ENCODE data around the gene EFCAB12.

EFCAB12 gene

GRCh38 chr3:129360705-129361460, 67.6 kb downstream of the EFCAB12 start:
- no peaks in the 10 kb centered on the region for H3K9me3 ChIP-seq (ENCODE audit: insufficient read depth, low read depth, low read length)
- H3K4me1 ChIP-seq (ENCODE audit: insufficient read depth, low read length): peaks cover 5% of the 10 kb centered on the region; the same call in 1 of the 2 replicates
- H3K4me3 ChIP-seq (ENCODE audit: low read length): no peak overlapping the region
- WGBS: 86% methylated on average over 13 of the region's 13 CpGs
- no peak overlapping the region for H3K9ac ChIP-seq (ENCODE audit: low read depth, low read length)
- no peak overlapping the region for H3K27ac ChIP-seq (ENCODE audit: low read depth, low read length)
- H3K36me3 ChIP-seq (ENCODE audit: insufficient read depth, low read length): no peaks in the 10 kb centered on the region
- H3K27me3 ChIP-seq (ENCODE audit: insufficient read depth, low read length): no peaks in the 10 kb centered on the region

GRCh38 chr3:129360171-129360611, 68.2 kb downstream of the EFCAB12 start:
- H3K4me1 ChIP-seq (ENCODE audit: insufficient read depth, low read length): peaks cover 5% of the 10 kb centered on the region; the same call in 1 of the 2 replicates
- 83% methylated on average over 10 of the region's 10 CpGs for WGBS

GRCh38 chr3:129358772-129359371, 69.6 kb downstream of the EFCAB12 start:
- Histone ChIP-seq H3K9me3 (ENCODE audit: insufficient read depth, low read depth, low read length) (no peaks in the 10 kb centered on the region), H3K4me1 (ENCODE audit: insufficient read depth, low read length) (peaks cover 5% of the 10 kb centered on the region; the same call in 1 of the 2 replicates), H3K9ac (ENCODE audit: low read depth, low read length) (peak overlapping the region; percentile 36; the same call in 1 of the 2 replicates), H3K36me3 (ENCODE audit: insufficient read depth, low read length) (no peaks in the 10 kb centered on the region), H3K4me3 (ENCODE audit: low read length) (no peak overlapping the region), H3K27ac (ENCODE audit: low read depth, low read length) (no peak overlapping the region), H3K27me3 (ENCODE audit: insufficient read depth, low read length) (no peaks in the 10 kb centered on the region)
- WGBS: 73% methylated on average over 18 of the region's 18 CpGs

More at GRCh38 chr3:129360171-129360611, 68.2 kb downstream of the EFCAB12 start:
- H3K27me3 ChIP-seq (ENCODE audit: insufficient read depth, low read length): no peaks in the 10 kb centered on the region
- H3K36me3 ChIP-seq (ENCODE audit: insufficient read depth, low read length): no peaks in the 10 kb centered on the region
- no peak overlapping the region for H3K27ac ChIP-seq (ENCODE audit: low read depth, low read length)
- H3K9ac ChIP-seq (ENCODE audit: low read depth, low read length): no peak overlapping the region
- no peaks in the 10 kb centered on the region for H3K9me3 ChIP-seq (ENCODE audit: insufficient read depth, low read depth, low read length)
- H3K4me3 ChIP-seq (ENCODE audit: low read length): no peak overlapping the region

- no peak overlapping the region for H3K4me3 ChIP-seq (ENCODE audit: low read length)
- no peak overlapping the region for H3K9ac ChIP-seq (ENCODE audit: low read depth, low read length)
- no peak overlapping the region for H3K27ac ChIP-seq (ENCODE audit: low read depth, low read length)
- no peaks in the 10 kb centered on the region for H3K36me3 ChIP-seq (ENCODE audit: insufficient read depth, low read length)
- no peaks in the 10 kb centered on the region for H3K9me3 ChIP-seq (ENCODE audit: insufficient read depth, low read depth, low read length)
- WGBS: 93% methylated on average over 13 of the region's 13 CpGs
- H3K4me1 ChIP-seq (ENCODE audit: insufficient read depth, low read length): peaks cover 5% of the 10 kb centered on the region; the same call in 1 of the 2 replicates
- no peaks in the 10 kb centered on the region for H3K27me3 ChIP-seq (ENCODE audit: insufficient read depth, low read length)
Observed at GRCh38 chr3:129358177-129358771, 70.2 kb downstream of the EFCAB12 start.

GRCh38 chr3:129357616-129358015, 70.8 kb downstream of the EFCAB12 start:
- Histone ChIP-seq H3K27ac (ENCODE audit: low read depth, low read length) (no peak overlapping the region), H3K9ac (ENCODE audit: low read depth, low read length) (no peak overlapping the region)
- WGBS: 92% methylated on average over 9 of the region's 9 CpGs

GRCh38 chr3:129356756-129357425, 71.5 kb downstream of the EFCAB12 start:
- Histone ChIP-seq H3K4me1 (ENCODE audit: insufficient read depth, low read length) (peaks cover 5% of the 10 kb centered on the region; the same call in 1 of the 2 replicates), H3K9ac (ENCODE audit: low read depth, low read length) (no peak overlapping the region), H3K27me3 (ENCODE audit: insufficient read depth, low read length) (no peaks in the 10 kb centered on the region), H3K9me3 (ENCODE audit: insufficient read depth, low read depth, low read length) (no peaks in the 10 kb centered on the region), H3K36me3 (ENCODE audit: insufficient read depth, low read length) (no peaks in the 10 kb centered on the region), H3K27ac (ENCODE audit: low read depth, low read length) (no peak overlapping the region), H3K4me3 (ENCODE audit: low read length) (no peak overlapping the region)
- WGBS: 94% methylated on average over 10 of the region's 10 CpGs

More at GRCh38 chr3:129357616-129358015, 70.8 kb downstream of the EFCAB12 start:
- H3K36me3 ChIP-seq (ENCODE audit: insufficient read depth, low read length): no peaks in the 10 kb centered on the region
- H3K4me1 ChIP-seq (ENCODE audit: insufficient read depth, low read length): peaks cover 5% of the 10 kb centered on the region; the same call in 1 of the 2 replicates
- no peaks in the 10 kb centered on the region for H3K27me3 ChIP-seq (ENCODE audit: insufficient read depth, low read length)
- H3K4me3 ChIP-seq (ENCODE audit: low read length): no peak overlapping the region
- H3K9me3 ChIP-seq (ENCODE audit: insufficient read depth, low read depth, low read length): no peaks in the 10 kb centered on the region

GRCh38 chr3:129353589-129353941, 74.9 kb downstream of the EFCAB12 start:
- 85% methylated on average over 5 of the region's 5 CpGs for WGBS
- H3K9me3 ChIP-seq (ENCODE audit: insufficient read depth, low read depth, low read length): no peaks in the 10 kb centered on the region
- no peaks in the 10 kb centered on the region for H3K36me3 ChIP-seq (ENCODE audit: insufficient read depth, low read length)
- no peaks in the 10 kb centered on the region for H3K4me1 ChIP-seq (ENCODE audit: insufficient read depth, low read length)
- no peak overlapping the region for H3K27ac ChIP-seq (ENCODE audit: low read depth, low read length)
- no peak overlapping the region for H3K4me3 ChIP-seq (ENCODE audit: low read length)
- H3K9ac ChIP-seq (ENCODE audit: low read depth, low read length): no peak overlapping the region
- no peaks in the 10 kb centered on the region for H3K27me3 ChIP-seq (ENCODE audit: insufficient read depth, low read length)

GRCh38 chr3:129352650-129353588, 75.5 kb downstream of the EFCAB12 start:
- Histone ChIP-seq H3K9me3 (ENCODE audit: insufficient read depth, low read depth, low read length) (no peaks in the 10 kb centered on the region), H3K27ac (ENCODE audit: low read depth, low read length) (no peak overlapping the region), H3K36me3 (ENCODE audit: insufficient read depth, low read length) (no peaks in the 10 kb centered on the region), H3K9ac (ENCODE audit: low read depth, low read length) (no peak overlapping the region), H3K4me1 (ENCODE audit: insufficient read depth, low read length) (no peaks in the 10 kb centered on the region), H3K4me3 (ENCODE audit: low read length) (no peak overlapping the region), H3K27me3 (ENCODE audit: insufficient read depth, low read length) (no peaks in the 10 kb centered on the region)
- WGBS: 92% methylated on average over 13 of the region's 14 CpGs

GRCh38 chr3:129352045-129352444, 76.4 kb downstream of the EFCAB12 start:
- Histone ChIP-seq H3K36me3 (ENCODE audit: insufficient read depth, low read length) (no peaks in the 10 kb centered on the region), H3K27ac (ENCODE audit: low read depth, low read length) (no peak overlapping the region), H3K9me3 (ENCODE audit: insufficient read depth, low read depth, low read length) (no peaks in the 10 kb centered on the region), H3K27me3 (ENCODE audit: insufficient read depth, low read length) (no peaks in the 10 kb centered on the region), H3K4me1 (ENCODE audit: insufficient read depth, low read length) (no peaks in the 10 kb centered on the region), H3K9ac (ENCODE audit: low read depth, low read length) (no peak overlapping the region), H3K4me3 (ENCODE audit: low read length) (no peak overlapping the region)
- WGBS: 83% methylated on average over 8 of the region's 8 CpGs
